Measurements from ENCODE around the gene ZNF77. TPM values are rescaled to one million over a fixed set of nuclear protein-coding genes. Genes with fewer than 3 reads are reported as not detected.

Gene ZNF77
- polyA plus RNA-seq, 1 of the 3 experiments (the other 2 are of a cell fraction), result 4.4 TPM

DNA sequence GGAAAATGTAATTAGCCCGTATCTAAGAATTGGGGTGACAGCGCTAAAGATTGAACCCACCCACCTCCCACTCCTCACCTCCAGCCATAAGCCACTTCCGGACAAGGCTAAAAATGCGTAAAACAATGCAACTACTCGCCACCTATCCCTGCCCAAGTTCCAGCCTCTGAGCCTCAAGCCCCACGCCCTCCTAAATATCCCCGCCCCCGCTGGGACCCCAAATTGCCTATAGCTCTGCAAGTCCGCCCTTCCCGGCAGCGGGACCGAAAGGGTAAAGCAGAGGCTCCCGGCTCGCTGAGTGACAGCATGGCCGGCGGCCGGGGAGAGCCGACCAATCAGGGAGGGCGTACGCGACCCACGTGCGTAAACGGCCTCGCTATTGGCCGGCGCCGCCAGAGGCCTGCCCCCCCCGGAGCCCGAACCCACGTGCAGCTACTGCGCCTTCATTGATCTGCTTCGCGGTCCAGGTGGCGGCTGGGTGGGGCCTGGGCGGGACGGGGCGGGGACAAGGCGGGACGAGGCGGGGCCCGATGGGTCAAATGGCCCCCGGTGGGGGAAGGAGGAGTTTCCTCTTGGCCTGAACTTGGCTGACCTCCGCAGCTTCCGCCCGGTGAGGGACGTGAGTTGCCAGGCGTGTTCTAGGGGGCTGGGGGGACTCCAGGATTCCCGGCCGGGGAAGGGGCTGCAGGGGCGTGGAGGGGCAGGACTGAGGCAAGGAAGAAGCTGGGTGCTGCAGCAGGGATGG, 32.4 kb upstream of the ZNF77 start, which contains the start of gene TLE6 (continued):
- TF ChIP-seq EP300 (IDR thresholded peaks at IDR 0.05; ENCODE audit: borderline replicate concordance in 1 of 2, low read depth in 1 of 2, low read length in 1 of 2), result peak; percentile 55 to 72; a peak in 2 of 4 replicates
- TF ChIP-seq USF1 (IDR thresholded peaks at IDR 0.05; ENCODE audit: borderline replicate concordance, low read depth), result peak; percentile 87
- TF ChIP-seq RFX5 (IDR thresholded peaks at IDR 0.05; ENCODE audit: low read length), result no peak
- TF ChIP-seq RXRA (IDR thresholded peaks at IDR 0.05; ENCODE audit: borderline replicate concordance, low read depth), result peak; percentile 23; the same call in 1 of the 2 replicates
- no peak for TF ChIP-seq REST (IDR thresholded peaks at IDR 0.05; ENCODE audit: low read depth, low read length)
- TF ChIP-seq GABPA (IDR thresholded peaks at IDR 0.05; ENCODE audit: low read depth), result peak; percentile 28; the same call in 1 of the 2 replicates

DNA sequence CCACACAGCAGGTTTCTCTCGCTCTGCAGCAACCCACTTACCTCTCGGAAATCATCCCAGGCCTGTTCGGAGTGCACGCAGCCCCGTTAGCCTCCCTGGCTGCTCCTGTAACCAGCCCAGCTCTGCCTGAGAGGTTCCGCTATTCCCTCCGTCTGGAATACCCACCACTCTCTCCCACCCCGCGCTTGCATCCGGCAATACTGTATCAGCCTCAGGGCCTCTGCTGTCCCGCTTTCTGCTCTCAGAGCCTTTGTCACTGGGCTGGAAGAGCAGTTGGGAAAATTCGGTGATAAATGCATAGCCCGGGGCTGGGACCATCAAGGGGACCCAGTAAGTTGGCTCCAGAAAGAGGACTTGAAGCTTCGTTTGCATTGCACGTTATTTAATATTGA, 31.8 kb upstream of the ZNF77 start:
- DNase-seq, result peak; percentile 55
- Histone ChIP-seq H3K9me3 (no peaks in the 10 kb centered on the region), H3K4me2 (peak overlapping the region; percentile 92), H2AFZ (ENCODE audit: low read depth) (peak overlapping the region; percentile 71), H3K4me1 (ENCODE audit: control insufficient read depth in 1 of 2, insufficient read depth in 2 of 2, low read depth in 1 of 2, low read length in 1 of 2) (peaks cover 0 to 8% of the 10 kb centered on the region in 2 experiments; a peak in 2 of 4 replicates), H3K36me3 (replicated peaks in 1 of 2; ENCODE audit: control insufficient read depth in 1 of 2, insufficient read depth in 2 of 2, low read length in 1 of 2) (no peaks in the 10 kb centered on the region), H3K27ac (ENCODE audit: low read depth in 2 of 2, low read length in 1 of 2) (no peak overlapping the region), H4K20me1 (ENCODE audit: insufficient read depth) (no peaks in the 10 kb centered on the region), H3F3A (replicated peaks; ENCODE audit: insufficient read depth) (peaks cover 8% of the 10 kb centered on the region), H3K27me3 (ENCODE audit: insufficient read depth) (no peaks in the 10 kb centered on the region), H3K4me3 (ENCODE audit: low read depth in 2 of 2, low read length in 1 of 2) (peak overlapping the region; percentile 42 to 65), H3K79me2 (ENCODE audit: insufficient read depth) (no peaks in the 10 kb centered on the region), H3K9me2 (no peaks in the 10 kb centered on the region), H3K9ac (peak overlapping the region; percentile 24; the same call in 1 of the 2 replicates)
- 12% methylated on average over 13 of the region's 15 CpGs for WGBS (ENCODE audit: low lambda C conversion rate)
- ChIA-PET CTCF (interaction anchor here (0.6 to 4.8 kb wide), 7 partner anchors 15 to 1876 kb away, joined by 3 to 20 read pairs (median 5); no protein-coding TSS in a partner anchor), POLR2A (interaction anchor here (1.3 kb wide), 1 partner anchor 59 kb away, joined by 6 read pairs; no protein-coding TSS in a partner anchor)
- TF ChIP-seq FOXM1 (IDR thresholded peaks at IDR 0.05; ENCODE audit: low read depth) (no peak), CHD2 (IDR thresholded peaks at IDR 0.05; ENCODE audit: low read length, partially characterized antibody) (no peak)
